ENCODE measurements around the gene SSH3. TPM values are rescaled to one million over a fixed set of nuclear protein-coding genes. Genes with fewer than 3 reads are reported as not detected.

Gene SSH3
- total and polyA plus RNA-seq, 2 of the 4 experiments (the other 2 are of a cell fraction) = 7.3 to 26.7 TPM

DNA sequence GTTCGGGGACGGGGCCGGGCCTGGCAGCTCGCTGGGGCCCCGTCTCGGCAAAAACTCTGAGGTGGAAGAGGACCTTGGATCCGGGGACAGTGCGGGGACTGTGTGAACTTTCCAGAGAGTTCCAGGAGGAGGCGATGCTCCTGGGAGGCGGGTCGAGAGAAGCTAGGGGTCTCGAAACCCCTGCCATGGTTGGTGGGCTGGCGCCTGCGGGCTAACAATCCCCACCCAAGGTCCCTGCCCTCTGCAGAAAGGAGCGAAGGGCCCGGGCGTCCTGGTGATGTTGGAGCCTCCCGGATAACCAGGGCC is 41.7 kb upstream of the SSH3 start:
- Histone ChIP-seq H2BK15ac (ENCODE audit: low read depth, low read length) (no peak overlapping the region), H3K14ac (replicated peaks; ENCODE audit: low read depth, low read length) (no peak overlapping the region; the same call in 1 of the 2 replicates), H3K9me1 (ENCODE audit: insufficient read depth, low read length) (peaks cover 14% of the 10 kb centered on the region; the same call in 1 of the 2 replicates), H2BK120ac (ENCODE audit: low read depth, low read length) (no peak overlapping the region), H3K27me3 (ENCODE audit: control insufficient read depth, insufficient read depth, low read length) (no peaks in the 10 kb centered on the region), H3K4me3 (ENCODE audit: insufficient read depth, low read depth, low read length) (peak overlapping the region; percentile 19; the same call in 1 of the 2 replicates), H2AK9ac (replicated peaks; ENCODE audit: low read depth, low read length, poor library complexity) (peak overlapping the region; percentile 16), H2AK5ac (ENCODE audit: low read depth, low read length) (no peak overlapping the region), H2AFZ (replicated peaks; ENCODE audit: low read length, poor library complexity) (peak overlapping the region; percentile 96), H3K56ac (ENCODE audit: extremely low read depth, insufficient read depth, low read length) (no peak overlapping the region), H3K9me3 (ENCODE audit: control insufficient read depth, insufficient read depth, low read length) (no peaks in the 10 kb centered on the region), H3K79me1 (ENCODE audit: low read depth in 1 of 2, low read length in 2 of 2) (peaks cover 0 to 12% of the 10 kb centered on the region in 2 experiments; a peak in 1 of 4 replicates), H3K18ac (ENCODE audit: low read depth, low read length) (no peak overlapping the region), H3K4ac (ENCODE audit: low read depth, low read length) (peak overlapping the region; percentile 20; the same call in 1 of the 2 replicates), H4K5ac (ENCODE audit: low read depth, low read length) (no peak overlapping the region), H4K8ac (ENCODE audit: low read depth in 2 of 2, low read length in 2 of 2) (peak overlapping the region; percentile 41 to 92; a peak in 2 of 4 replicates), H4K91ac (ENCODE audit: insufficient read depth, low read depth, low read length) (no peak overlapping the region), H3K9ac (ENCODE audit: low read depth, low read length) (no peak overlapping the region), H3K23ac (ENCODE audit: low read depth, low read length) (no peak overlapping the region), H2BK5ac (ENCODE audit: low read depth, low read length, poor library complexity, severe bottlenecking) (no peak overlapping the region), H3K36me3 (ENCODE audit: control insufficient read depth, insufficient read depth, low read length) (peaks cover 5% of the 10 kb centered on the region), H3K4me2 (ENCODE audit: low read depth, low read length) (peak overlapping the region; percentile 39), H3K4me1 (ENCODE audit: control insufficient read depth, insufficient read depth, low read length) (peaks cover 10% of the 10 kb centered on the region), H2BK20ac (ENCODE audit: low read depth, low read length) (no peak overlapping the region), H3K27ac (ENCODE audit: insufficient read depth, low read length) (no peak overlapping the region), H4K20me1 (ENCODE audit: insufficient read depth, low read length) (no peaks in the 10 kb centered on the region; the same call in 1 of the 2 replicates)
- WGBS, 2 experiments (ENCODE audit: extremely low coverage in 2 of 2, insufficient read length in 1 of 2) = 0% methylated on average over 3 of the region's 18 CpGs; no CpG with 5 or more reads in 1 of the 2 experiments
- TF ChIP-seq NFE2L2 (IDR thresholded peaks at IDR 0.05; ENCODE audit: low read depth, low read length) = no peak
- no peak for TF ChIP-seq MXI1 (IDR thresholded peaks at IDR 0.05; ENCODE audit: borderline replicate concordance, low read depth, low read length)
- TF ChIP-seq, protein P1, sequence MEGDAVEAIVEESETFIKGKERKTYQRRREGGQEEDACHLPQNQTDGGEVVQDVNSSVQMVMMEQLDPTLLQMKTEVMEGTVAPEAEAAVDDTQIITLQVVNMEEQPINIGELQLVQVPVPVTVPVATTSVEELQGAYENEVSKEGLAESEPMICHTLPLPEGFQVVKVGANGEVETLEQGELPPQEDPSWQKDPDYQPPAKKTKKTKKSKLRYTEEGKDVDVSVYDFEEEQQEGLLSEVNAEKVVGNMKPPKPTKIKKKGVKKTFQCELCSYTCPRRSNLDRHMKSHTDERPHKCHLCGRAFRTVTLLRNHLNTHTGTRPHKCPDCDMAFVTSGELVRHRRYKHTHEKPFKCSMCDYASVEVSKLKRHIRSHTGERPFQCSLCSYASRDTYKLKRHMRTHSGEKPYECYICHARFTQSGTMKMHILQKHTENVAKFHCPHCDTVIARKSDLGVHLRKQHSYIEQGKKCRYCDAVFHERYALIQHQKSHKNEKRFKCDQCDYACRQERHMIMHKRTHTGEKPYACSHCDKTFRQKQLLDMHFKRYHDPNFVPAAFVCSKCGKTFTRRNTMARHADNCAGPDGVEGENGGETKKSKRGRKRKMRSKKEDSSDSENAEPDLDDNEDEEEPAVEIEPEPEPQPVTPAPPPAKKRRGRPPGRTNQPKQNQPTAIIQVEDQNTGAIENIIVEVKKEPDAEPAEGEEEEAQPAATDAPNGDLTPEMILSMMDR (conservative IDR thresholded peaks at IDR 0.05; ENCODE audit: low read depth, low read length) = peak; percentile 14; the same call in 1 of the 2 replicates
- TF ChIP-seq MAFK (IDR thresholded peaks at IDR 0.05; ENCODE audit: low read depth, low read length) = no peak
- TF ChIP-seq, protein P2, sequence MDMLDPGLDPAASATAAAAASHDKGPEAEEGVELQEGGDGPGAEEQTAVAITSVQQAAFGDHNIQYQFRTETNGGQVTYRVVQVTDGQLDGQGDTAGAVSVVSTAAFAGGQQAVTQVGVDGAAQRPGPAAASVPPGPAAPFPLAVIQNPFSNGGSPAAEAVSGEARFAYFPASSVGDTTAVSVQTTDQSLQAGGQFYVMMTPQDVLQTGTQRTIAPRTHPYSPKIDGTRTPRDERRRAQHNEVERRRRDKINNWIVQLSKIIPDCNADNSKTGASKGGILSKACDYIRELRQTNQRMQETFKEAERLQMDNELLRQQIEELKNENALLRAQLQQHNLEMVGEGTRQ (IDR thresholded peaks at IDR 0.05; ENCODE audit: low read depth, low read length) = no peak
- no peak for TF ChIP-seq SMC3 (IDR thresholded peaks at IDR 0.05; ENCODE audit: low read depth, low read length)
- dilution Hi-C loops (cut with HindIII; ENCODE audit: low sequenced_read_pairs, unreplicated experiment) (no loop called here), intact Hi-C loops (cut with micrococcal nuclease) (no loop called here), in situ Hi-C loops (cut with MboI; ENCODE audit: low sequenced_read_pairs) (loop anchor here (5.0 kb wide), 2 partner anchors 56 to 121 kb away; no protein-coding TSS in a partner anchor)
- ATAC-seq (ENCODE audit: low read depth) = no peak; the same call in 1 of the 2 replicates
- ChIA-PET CTCF (interaction anchor here (0.9 to 2.2 kb wide), 2 partner anchors 55 to 56 kb away, joined by 4 to 13 read pairs; no protein-coding TSS in a partner anchor), POLR2A (ENCODE audit: unreplicated experiment) (interaction anchor here (1.0 kb wide), 1 partner anchor 56 kb away, joined by 7 read pairs; no protein-coding TSS in a partner anchor)
- no peak for DNase-seq
- no TSS peak for BruUV-seq (replicated peaks)
